IMR-90 (cell line): ENCODE results near the gene SIAH1.

Experiments
- CTCF ChIP-seq: conservative IDR thresholded peaks from 2 replicates; pipeline ENCODE4 v1.5.1; 2012; ENCODE audit warnings: mild to moderate bottlenecking, low read depth, low read length, improper control_type of control experiment
- POLR2A ChIP-seq: IDR thresholded peaks from 2 replicates; pipeline ENCODE4 v1.6.1; 2012; ENCODE audit warnings: mild to moderate bottlenecking, low read depth, low read length
- RAD21 ChIP-seq: IDR thresholded peaks from 2 replicates; pipeline ENCODE4 v1.6.1; 2012; ENCODE audit warnings: low read length, improper control_type of control experiment
- RCOR1 ChIP-seq: IDR thresholded peaks from 2 replicates; pipeline ENCODE4 v1.6.1; 2012; ENCODE audit warnings: mild to moderate bottlenecking, low read length, improper control_type of control experiment; ENCODE audit not compliant: insufficient replicate concordance
- SMC3 ChIP-seq: fragments of 150-350 bp; IDR thresholded peaks from 2 replicates; pipeline ENCODE4 v1.6.1; 2016; ENCODE audit warnings: low read depth, mild to moderate bottlenecking, antibody characterized with exemption, low read length, moderate library complexity
- USF2 ChIP-seq: fragments of 150-350 bp; IDR thresholded peaks from 2 replicates; pipeline ENCODE4 v1.6.1; 2017; ENCODE audit warnings: mild to moderate bottlenecking, antibody characterized with exemption, low read length, low read depth

GRCh38 chr16:48395375-48395774 is 10.2 kb upstream of the SIAH1 start:
- TF ChIP-seq POLR2A: no peak
- no peak for TF ChIP-seq RAD21
- TF ChIP-seq CTCF: no peak
- no peak for TF ChIP-seq RCOR1
- no peak for TF ChIP-seq SMC3
- no peak for TF ChIP-seq USF2
